ENCODE results near the gene OGFOD3.

GRCh38 chr17:82444941-82445521 is 26.6 kb upstream of the OGFOD3 start:
- TF ChIP-seq POLR2A (IDR thresholded peaks at IDR 0.05) (no peak), CTCF (IDR thresholded peaks at IDR 0.05) (no peak), POLR2AphosphoS5 (IDR thresholded peaks at IDR 0.05) (no peak), EP300 (IDR thresholded peaks at IDR 0.05) (no peak)

Data from suprapubic skin (tissue), 4 donors.